Activated CD4-positive, alpha-beta T cell treated with anti-CD3 and anti-CD28 coated beads for 48 hours (primary cell): ENCODE data around the gene GPAM.
"Not testable (repeated sequence)": the region's sequence is repeated elsewhere in the genome, so short reads cannot be mapped to it uniquely, and the experiment has no call there.

Experiments
- DNase-seq: peaks from one replicate; pipeline ENCODE4 v3.0.0-alpha.2; 2020

The GPAM gene

DNA sequence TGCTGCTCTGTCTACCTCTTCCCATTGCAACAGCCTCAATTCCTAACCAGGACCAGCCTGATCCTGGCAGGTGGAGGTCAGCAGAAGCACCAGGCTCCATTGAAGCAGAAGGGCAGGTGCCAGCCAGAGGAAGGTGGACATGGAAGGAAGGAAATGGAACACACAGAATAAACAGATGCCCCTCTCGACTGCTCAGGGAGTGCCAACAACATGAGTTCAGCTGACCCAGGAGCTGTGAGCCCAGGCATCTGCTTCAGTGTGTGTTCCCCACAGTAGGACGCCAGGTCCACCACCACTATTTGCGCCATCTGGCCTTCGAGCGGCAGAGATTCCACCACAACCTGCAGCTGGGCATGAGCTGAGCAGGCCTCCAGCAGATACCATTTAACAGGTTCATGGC lies 56.7 kb downstream of the GPAM start:
- DNase-seq, result no peak

DNA sequence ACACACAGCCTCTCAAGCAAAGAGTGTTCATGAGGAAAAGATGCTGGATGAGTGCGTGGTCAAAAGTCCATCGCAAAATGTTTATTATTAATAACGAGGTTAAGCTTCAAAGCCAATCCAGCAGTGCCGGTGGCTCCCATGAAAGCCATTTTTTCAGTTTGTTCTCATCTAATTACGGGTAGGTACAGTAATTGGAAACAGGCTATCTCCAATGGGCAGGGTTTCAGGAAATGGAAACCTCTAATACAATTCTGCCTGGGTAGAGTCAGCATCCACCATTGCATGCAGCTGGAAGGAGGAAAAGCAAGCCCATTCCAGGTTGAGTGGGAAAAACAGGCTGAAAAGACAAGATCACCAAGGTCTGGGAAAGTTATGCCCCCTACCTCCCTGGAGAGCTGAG lies 57.4 kb downstream of the GPAM start:
- no peak for DNase-seq

DNA sequence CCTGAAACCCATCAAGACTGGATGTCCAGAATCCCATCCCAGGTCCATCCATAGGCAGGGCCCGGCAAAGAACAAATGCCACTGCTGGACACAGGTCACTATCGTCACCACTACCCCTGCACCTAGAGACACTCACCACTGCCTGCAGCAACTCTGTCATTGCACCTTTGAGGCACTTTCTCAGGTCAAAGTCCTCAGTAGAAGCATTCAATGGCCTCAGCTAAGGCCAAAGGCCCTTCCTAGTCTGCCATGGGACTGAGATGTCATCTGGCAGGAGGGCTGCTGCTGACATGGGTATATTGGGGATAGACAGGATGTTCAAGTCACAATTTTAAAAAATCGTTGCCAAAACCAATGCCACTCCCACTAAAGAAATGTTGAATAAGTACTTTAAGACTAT lies 58.7 kb downstream of the GPAM start:
- no peak for DNase-seq

DNA sequence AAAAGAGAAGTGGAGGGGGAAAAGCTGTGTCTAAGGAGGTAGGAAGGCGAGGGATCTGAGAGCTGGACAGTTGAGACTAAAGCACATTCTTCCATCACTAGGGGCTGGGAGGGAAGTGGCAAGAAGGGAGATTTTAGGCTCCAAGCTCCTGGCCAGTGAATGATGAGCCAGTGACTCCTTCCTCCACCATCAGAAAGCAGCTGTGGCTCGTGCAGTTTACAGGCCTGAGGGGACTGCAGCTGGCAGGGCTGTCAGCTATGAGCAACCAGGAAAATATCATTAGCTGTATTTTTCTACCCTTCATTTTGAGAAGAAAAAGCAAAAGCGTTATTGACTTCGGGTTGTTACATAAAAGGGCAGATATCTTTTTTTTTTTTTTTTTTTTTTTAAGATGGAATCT lies 60.7 kb downstream of the GPAM start:
- DNase-seq, result no peak

DNA sequence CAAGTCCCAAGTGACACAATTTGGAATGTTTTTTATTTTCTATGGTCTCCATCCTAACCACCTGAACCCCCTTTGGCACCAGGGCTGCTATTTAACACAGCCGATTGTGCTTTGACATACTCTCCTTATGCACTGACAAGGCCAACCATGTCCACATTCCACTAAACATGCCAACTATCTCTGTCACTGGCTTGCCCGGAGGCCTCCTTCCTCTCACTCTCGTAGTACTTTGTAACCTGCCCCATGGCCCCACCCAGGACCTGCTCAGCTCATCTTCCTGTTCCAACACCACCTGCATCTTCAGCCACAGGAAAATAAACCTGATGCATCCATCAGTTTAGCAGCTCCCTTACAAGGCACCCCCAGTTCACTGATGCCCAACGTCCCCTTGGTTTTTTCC lies 63.1 kb downstream of the GPAM start:
- no peak for DNase-seq

DNA sequence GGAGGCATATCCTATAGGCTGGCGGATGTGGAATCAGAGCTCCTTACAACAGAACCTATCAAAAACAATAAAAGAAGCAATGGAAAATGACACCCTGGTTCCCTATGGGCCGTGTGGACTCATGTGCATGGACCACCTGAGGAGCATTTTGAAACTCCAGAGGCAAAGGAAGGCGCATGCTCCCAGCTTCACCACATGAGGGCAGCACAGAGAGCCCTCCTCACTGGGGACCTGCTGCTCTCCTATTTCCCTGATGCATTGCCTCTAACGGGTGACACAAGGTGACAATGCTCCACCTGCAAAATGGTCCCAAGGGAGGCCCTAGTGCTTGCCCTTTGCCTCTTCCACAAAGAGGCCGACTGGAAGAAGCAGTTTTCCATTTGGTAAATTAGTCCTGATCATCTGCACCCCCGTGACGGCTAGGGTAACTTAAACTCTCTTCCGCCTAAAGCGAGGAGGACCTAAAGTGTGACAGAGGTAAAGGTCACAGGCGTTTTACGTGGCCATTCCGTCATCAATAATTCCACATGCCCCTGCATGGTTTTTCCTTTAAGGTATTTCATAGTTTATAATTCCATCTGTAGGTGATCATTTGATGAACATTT lies 67.7 kb downstream of the GPAM start:
- peak; percentile 59 for DNase-seq

DNA sequence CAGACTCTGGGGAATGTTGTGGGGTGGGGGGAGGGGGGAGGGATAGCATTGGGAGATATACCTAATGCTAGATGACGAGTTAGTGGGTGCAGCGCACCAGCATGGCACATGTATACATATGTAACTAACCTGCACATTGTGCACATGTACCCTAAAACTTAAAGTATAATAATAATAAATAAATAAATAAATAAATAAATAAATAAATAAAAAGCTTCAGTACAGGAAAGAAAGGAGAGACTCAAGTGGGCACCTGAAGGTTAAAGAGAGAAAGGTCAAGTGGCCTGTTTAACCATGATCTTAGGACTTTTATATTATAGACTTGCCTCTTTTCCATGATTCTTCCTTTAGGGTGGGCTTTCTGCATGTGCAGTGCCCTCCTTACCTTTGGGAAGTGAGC lies 73.8 kb downstream of the GPAM start:
- DNase-seq, result not testable (repeated sequence)
